GM20000 (cell line): ENCODE data around the gene COX6A1.
A peak's percentile ranks its signal among the peaks of the same experiment; 100 is the strongest.

ENCODE experiments used
- DNase-seq: peaks from one replicate; pipeline ENCODE4 v3.0.0; 2012; ENCODE audit warnings: low spot score
- CTCF ChIP-seq: IDR thresholded peaks from 2 replicates; pipeline ENCODE4 v1.5.1; 2012; ENCODE audit warnings: mild to moderate bottlenecking, control low read depth; ENCODE audit errors: extremely low read depth, missing control alignments

COX6A1 gene

GRCh38 chr12:120460157-120460556 is 22.2 kb downstream of the COX6A1 start:
- TF ChIP-seq CTCF = no peak
- DNase-seq = no peak

- no peak for DNase-seq
- TF ChIP-seq CTCF = no peak
Measured at GRCh38 chr12:120462099-120462640, 24.3 kb downstream of the COX6A1 start.

GRCh38 chr12:120463712-120464111 is 25.8 kb downstream of the COX6A1 start:
- no peak for TF ChIP-seq CTCF

GRCh38 chr12:120465756-120466155 is 27.8 kb downstream of the COX6A1 start:
- TF ChIP-seq CTCF = no peak
- DNase-seq = no peak

More at GRCh38 chr12:120463712-120464111, 25.8 kb downstream of the COX6A1 start:
- DNase-seq = no peak

DNA sequence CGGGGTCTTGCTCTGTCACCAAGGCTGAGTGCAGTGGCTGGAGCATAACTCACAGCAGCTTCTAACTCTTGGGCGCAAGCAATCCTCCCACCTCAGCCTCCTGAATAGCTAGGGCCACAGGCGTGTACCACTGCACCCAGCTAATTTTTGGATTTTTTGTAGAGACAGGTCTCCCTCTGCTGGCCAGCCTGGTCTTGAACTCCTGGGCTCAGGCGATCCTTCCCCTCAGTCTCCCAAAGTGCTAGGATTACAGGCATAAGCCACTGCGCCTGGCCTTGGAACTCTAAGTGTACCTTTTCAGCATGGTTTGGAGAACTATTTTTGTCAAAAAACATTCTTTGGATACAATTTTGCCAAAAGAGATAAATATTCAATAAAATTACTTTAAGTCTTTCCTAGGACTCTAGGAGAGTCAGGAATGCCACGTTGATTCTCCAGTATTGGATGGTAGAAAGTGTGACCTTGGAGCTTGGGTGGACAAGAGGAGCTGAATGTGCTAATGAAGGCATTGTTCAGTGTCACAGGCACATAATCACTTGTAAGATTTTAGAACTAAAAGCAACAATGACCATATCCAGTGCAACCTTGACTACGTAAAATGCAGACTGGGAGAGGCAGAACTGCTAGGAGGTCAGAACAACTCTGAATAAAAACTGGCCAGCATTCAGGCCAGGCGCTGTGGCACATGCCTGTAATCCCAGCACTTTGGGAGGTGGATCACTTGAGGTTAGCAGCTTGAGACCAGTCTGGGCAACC is 28.8 kb downstream of the COX6A1 start:
- no peak for DNase-seq
- TF ChIP-seq CTCF = peak; percentile 51

DNA sequence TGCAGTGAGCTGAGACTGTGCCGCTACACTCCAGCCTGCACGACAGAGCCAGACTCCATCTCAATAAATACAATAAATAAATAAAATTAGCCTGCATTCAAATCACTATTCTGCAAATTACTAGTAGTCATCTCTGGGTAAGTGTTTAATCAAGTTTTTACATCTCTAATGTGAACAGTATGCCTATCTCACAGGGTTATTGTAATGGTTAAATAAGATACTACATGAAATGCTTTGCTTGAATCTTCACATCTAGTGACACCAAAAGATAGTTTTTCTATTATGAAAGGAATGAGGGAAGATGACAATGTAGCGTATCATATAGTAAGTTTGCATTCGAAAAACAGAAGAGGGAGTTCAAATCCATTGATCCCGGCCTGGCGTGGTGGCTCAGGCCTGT is 29.5 kb downstream of the COX6A1 start:
- no peak for TF ChIP-seq CTCF
- DNase-seq = no peak

DNA sequence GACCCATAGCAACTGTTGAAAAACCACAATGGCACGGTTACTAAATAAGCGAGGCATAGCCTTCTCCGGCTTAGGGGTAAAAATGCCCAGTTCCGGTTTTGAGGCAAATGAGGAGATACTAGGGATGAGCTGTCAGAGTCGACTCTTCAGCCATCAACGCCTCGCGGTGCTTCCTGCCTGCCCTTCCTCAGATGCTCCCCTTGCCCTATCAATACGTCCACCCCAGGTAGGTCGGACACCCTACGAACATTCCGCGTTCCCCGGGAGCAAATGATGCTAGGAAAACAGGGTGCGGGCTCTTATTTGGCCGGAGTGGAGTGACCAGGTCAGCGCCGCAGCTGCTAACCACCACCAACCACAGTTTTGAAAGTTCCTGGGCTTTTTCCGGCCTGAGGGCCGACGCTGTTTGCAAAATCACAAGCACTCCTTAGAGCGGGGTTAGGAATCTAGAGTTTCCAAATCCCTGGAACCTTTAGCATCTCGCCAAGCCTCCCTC is 30.5 kb downstream of the COX6A1 start:
- TF ChIP-seq CTCF = no peak
- DNase-seq = peak; percentile 48
